ENCODE measurements around the gene ABHD18. TPM values are rescaled to one million over a fixed set of nuclear protein-coding genes. Genes with fewer than 3 reads are reported as not detected.
A peak's percentile ranks its signal among the peaks of the same experiment; 100 is the strongest.
"Not testable (repeated sequence)": the region's sequence is repeated elsewhere in the genome, so short reads cannot be mapped to it uniquely, and the experiment has no call there.

Gene ABHD18
- total RNA-seq, 1 experiment from 2014 or later: 9.9 TPM

DNA sequence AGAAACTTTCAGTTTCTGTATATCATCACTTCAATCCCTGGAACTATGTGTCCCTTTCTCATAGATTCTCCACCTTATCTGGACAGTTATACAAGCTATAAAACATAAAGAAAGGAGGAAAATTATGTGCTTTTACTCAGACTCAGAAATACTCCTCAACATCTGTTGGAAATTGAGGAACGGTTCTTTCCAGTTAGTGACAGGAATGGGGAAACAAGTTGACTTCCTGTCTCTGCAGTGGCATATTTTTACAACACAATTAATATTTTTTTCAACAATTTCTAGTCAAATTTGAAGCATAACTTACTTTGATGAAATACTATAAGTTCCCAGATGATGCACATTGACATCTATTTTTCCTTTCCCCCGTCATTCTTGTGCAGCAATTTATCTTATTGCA, 27.9 kb downstream of the ABHD18 start:
- DNase-seq (ENCODE audit: low read depth): no peak

GRCh38 chr4:127995776-127996175, 30.6 kb downstream of the ABHD18 start:
- peak; percentile 85 for DNase-seq (ENCODE audit: low read depth)

DNA sequence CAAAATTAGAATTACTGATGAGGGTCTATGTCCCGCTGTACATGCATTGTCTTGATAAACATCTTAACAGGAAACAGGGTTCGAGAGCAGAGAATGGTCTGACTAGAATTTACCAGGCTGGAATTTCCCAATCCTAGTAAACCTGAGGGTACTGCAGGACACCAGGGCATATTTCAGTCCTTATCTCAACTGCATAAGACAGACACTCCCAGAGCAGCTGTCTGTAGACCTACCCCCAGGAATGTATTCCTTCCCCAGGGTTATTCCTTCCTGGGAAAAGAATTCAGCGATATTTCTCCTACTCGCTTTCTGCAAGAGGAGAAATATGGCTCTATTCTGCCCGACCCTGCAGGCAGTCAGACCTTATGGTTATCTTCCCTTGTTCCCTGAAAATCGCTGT, 31.3 kb downstream of the ABHD18 start:
- not testable (repeated sequence) for DNase-seq (ENCODE audit: low read depth)

- peak; percentile 76 for DNase-seq (ENCODE audit: low read depth)
Observed at GRCh38 chr4:127997534-127998388, 32.6 kb downstream of the ABHD18 start.

DNA sequence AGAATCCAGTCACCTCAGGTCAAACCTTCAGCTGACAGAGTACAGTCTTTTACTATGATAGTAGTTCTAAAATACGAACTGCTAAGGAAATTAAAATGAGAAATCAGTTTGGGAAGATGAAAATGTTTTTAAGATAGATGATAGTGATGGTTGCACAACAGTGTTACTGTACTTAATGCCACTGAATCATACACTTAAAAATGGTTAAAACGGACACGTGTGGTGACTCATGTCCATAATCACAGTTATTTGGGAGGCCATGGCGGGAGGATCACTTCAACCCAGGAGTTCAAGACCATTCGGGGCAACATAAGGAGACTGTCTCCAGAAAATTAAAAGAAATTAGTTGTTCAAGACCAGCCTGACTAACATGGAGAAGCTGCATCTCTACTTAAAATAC, 41.4 kb downstream of the ABHD18 start:
- peak; percentile 36 for DNase-seq (ENCODE audit: low read depth)

DNA sequence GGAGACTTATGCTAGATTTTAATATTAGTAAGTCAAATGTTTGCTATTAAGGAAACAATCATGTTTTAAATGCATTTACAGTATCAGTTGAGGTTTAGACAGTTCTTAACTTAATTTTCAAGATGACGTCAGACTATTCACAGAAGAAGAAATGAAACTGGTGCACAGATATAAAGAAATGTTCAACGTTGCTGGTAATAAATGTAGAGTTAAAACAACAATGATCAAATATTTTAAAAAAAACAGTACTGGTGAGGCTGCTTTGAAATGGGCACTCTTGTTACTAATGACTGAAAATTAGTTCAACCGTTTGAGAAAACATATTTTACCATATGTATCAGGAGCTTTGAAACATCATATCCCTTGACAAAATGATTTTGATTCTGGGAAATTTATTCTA, 44.2 kb downstream of the ABHD18 start:
- no peak for DNase-seq (ENCODE audit: low read depth)

DNA sequence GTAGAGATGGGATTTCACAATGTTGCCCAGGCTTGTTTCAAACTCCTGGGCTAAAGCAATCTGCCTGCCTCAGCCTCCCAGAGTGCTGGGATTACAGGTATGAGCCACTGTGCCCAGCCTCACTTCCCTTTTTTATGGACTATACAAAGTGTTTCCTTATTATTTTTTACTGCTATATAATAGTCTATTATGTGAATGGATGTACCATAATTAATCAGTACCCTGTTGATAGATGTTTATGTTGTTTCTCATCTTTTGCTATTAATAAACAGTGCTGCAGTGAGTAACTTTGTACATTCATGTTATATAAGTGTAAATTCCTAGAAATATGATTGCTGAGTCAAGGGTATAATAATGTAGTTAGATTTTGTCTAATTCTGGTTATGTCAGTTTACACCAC, 60.1 kb downstream of the ABHD18 start:
- DNase-seq (ENCODE audit: low read depth): no peak

DNA sequence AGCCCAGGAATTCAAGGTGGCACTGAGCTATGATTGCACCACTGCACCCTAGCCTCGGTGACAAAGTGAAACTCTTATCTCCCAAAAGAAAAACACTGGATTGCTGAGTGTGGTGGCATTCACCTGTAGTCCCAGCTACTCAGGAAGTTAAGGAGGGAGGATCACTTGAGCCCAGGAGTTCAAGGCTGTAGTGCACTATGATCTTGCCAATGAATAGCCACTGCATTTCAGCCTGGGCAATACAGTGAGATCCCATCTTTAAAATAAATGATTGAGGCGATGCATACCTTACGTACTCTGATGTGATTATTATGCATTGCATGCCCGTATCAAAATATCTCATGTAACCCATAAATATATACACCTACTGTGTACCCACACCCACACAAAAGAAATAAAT, 64.7 kb downstream of the ABHD18 start:
- no peak for DNase-seq (ENCODE audit: low read depth)

DNA sequence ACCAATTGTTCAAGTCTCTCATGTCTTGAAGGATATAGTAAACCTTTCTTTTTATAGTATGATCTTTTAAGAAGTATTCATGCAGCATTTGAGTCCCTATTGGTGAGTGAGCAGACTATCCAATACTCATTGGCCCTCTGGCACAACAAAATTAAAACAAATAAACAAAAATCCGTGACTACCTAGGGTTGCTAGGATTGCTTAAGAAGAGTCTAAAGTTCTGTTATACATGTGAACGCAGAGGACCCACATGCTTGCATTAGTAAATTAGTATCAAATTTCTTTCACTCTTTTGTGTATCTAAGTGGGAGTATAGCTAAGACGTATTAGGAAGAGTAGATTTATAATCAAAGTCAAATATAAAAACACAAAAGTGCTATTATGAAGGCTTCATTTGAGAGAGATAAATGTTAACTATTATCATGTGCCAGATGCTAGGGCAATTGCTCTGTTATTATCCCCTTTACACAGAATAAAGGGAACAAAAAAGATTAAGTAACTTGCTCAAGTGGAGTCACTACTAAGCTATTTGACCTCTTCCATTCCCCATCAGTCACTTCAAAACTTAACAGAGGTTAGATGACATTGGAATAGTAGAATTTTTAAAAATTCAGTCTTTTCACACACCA, 66.7 kb downstream of the ABHD18 start:
- no peak for DNase-seq (ENCODE audit: low read depth)

DNA sequence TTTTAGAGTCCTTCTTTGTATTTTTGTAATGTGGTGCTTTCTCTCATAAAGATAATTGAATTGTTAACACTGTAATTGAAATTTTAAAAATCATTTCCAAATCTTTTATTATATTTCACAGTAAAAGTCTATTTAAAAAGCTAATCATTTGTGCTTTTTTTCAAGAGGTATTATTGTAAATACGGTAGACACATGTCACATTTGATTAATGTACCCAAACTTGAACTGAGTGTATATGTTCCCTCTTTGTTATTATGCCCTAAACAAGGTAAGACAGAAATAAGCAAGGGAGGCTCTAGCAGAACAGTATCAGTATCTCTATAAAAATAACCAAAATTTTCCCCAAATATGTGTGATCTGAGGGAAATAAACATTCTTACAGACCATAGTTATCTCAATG, 74.4 kb downstream of the ABHD18 start:
- no peak for DNase-seq (ENCODE audit: low read depth)

- not testable (repeated sequence) for DNase-seq (ENCODE audit: low read depth)
Observed at GRCh38 chr4:128047019-128047418, 81.8 kb downstream of the ABHD18 start.

GRCh38 chr4:128047514-128047913, 82.3 kb downstream of the ABHD18 start:
- not testable (repeated sequence) for DNase-seq (ENCODE audit: low read depth)

GRCh38 chr4:128051229-128051628, 86.0 kb downstream of the ABHD18 start:
- not testable (repeated sequence) for DNase-seq (ENCODE audit: low read depth)

- DNase-seq (ENCODE audit: low read depth): not testable (repeated sequence)
Observed at GRCh38 chr4:128054907-128055306, 89.7 kb downstream of the ABHD18 start.

- not testable (repeated sequence) for DNase-seq (ENCODE audit: low read depth)
Observed at GRCh38 chr4:128055441-128056206, 90.4 kb downstream of the ABHD18 start.

DNA sequence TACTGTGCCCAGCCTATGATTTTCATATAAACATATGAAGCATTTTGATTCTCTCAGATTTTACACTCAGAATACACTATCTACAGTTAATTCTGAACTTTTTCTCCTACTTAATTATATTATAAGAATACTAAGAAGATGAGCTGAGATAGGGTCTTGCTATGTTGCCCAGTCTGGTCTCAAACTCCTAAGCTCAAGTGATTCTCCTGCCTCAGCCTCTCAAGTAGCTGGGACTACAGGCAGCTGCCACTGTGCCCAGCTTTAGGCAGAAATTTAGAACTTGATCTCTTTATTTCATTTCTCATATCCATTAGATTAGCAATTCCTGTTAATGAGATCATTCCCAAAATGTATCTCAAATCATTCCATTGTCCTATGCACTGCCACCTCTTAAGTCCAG, 91.2 kb downstream of the ABHD18 start:
- no peak for DNase-seq (ENCODE audit: low read depth)

GRCh38 chr4:128060121-128060698, 95.0 kb downstream of the ABHD18 start:
- no peak for DNase-seq (ENCODE audit: low read depth)

DNA sequence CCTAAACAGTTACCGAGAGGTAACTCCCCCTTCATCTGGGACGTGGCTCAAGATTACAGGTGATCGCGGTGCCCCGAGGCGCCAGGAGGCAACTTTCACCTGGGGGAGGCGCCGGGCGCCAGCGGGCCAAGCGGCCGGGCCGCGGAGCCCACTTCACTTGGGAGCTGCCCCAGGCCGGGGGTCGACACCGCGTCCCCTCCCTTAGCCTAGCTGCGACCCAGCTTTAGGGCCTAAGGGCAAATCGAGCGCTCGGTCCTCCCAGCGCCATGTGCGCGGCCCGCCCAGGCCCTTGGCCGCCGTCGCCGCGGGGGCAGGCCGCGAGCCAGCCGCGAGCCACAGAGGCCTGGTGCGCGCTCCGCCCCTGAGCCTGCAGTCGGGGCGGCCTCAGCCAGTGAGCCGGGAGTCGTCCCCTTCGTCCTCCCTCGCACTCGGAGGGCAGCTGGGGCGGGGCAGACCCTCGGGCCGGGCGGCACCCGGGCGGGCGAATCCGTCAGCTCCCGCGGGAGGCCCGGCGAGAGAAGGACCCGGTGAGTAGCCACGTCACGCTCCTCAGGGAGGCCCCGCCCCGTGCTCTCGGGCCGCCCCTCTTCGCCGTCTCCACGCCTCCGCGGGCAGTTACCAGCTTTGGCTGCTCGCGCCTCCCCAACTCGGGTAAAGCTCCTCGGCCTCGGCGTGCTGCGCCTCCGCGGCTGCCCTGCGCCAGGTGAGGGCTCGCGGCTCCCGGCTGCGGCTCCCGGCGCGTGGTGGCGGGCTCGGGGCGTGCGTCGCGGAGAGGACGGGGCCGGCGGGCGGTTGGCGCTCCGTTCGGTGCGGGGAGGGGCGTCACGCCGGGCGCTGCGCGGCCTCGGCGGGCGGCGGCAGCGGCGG, 95.7 kb downstream of the ABHD18 start, which contains the start of gene LARP1B:
TSS of gene LARP1B (plus strand) at position 614 of the 867 bp plus-strand sequence. CDS start 13,640 bp downstream, outside the sequence.
- DNase-seq (ENCODE audit: low read depth): peak; percentile 92

DNA sequence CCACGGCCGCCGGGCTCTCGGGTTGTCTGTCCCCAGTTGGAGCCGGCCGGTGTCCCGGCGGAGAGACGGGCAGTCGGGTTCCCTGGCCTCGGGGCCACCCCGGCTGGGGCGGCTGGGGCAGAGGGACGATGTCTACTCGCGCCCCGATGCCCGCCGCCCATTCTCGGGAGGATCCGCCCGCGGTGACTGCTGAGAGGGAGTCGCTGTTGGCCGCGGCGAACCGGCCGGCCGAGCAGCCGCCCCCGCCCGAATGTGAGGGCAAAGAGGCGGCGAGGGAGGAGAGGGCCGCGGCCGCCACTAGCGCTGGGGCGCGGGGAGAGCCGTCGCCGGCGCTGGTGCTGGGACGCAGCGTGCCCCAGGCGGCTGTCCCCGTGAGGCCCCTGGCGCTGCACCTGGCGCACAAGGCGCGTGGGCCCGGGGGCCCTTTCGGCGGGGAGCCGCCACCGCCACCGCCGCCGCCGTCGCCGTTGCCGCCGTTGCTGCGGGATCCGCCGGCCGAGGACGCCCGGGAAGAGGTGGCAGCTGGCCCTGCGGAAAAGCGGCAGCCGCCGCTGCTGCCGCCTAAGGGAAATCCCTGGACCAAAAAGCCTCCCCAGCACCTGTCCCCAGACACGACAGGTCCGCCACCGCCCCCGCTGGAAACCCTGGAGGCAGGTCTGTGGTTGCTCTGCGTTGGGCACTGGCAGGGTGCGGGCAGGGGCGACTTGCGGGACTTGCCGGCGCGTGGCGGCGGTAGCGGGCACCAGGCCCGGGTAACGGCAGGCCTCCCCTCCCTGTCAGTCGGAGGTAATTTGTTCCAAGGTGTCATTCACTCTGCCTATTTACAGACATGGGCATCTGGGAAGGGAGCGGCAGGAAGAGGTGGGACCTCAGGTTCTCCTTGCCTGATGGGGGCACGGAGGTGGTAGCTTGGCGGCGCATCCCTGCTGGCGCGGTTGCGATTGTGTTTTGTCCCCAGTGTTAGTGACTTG, 96.6 kb downstream of the ABHD18 start:
- peak; percentile 63 for DNase-seq (ENCODE audit: low read depth)

DNA sequence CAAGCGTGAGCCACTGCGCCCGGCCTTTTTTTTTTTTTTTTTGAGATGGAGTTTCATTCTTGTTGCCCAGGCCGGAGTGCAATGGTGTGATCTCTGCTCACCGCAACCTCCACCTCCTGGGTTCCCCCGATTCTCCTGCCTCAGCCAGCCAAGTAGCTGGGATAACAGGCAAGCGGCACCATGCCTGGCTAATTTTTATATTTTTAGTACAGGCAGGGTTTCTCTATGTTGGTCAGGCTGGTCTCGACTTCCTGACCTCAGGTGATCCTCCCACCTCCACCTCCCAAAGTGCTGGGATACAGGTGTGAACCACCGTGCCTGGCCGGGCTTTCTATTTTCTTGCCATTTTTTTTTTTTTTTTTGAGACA, 101.2 kb downstream of the ABHD18 start:
- not testable (repeated sequence) for DNase-seq (ENCODE audit: low read depth)
